Neural cell (in vitro differentiated cells): ENCODE data around the gene SLC17A1. TPM values are rescaled to one million over a fixed set of nuclear protein-coding genes. Genes with fewer than 3 reads are reported as not detected.
A peak's percentile ranks its signal among the peaks of the same experiment; 100 is the strongest.

Experiments
- H2AFZ ChIP-seq: fragments of 200-600, 300-800 bp; sonication (generic), shearing (Covaris generic); 2 replicates; pipeline ENCODE4 v1.6.0; 2014; ENCODE audit warnings: low read depth, mild to moderate bottlenecking, antibody characterized with exemption, low read length, moderate library complexity
- H3F3A ChIP-seq: fragments of 200-600 bp; shearing (Covaris generic); 2 replicates; pipeline ENCODE4 v1.6.1; 2016; ENCODE audit warnings: mild to moderate bottlenecking, moderate library complexity, mixed read lengths, antibody characterized with exemption, low read length; ENCODE audit not compliant: insufficient read depth, poor library complexity, severe bottlenecking
- H3K27ac ChIP-seq: fragments of 200-600, 300-800 bp; sonication (generic), shearing (Covaris generic); 2 replicates; pipeline ENCODE4 v1.5.1; 2014; ENCODE audit warnings: mild to moderate bottlenecking, low read length, moderate library complexity
- H3K27me3 ChIP-seq: fragments of 300-800, 200-600 bp; sonication (generic), shearing (Covaris generic); 2 replicates; pipeline ENCODE4 v1.6.0; 2014; ENCODE audit warnings: mild to moderate bottlenecking, low read depth, low read length, moderate library complexity; ENCODE audit not compliant: insufficient read depth
- H3K36me3 ChIP-seq: fragments of 300-800, 200-600 bp; sonication (generic), shearing (Covaris generic); 2 replicates; pipeline ENCODE4 v1.5.1; 2014; ENCODE audit warnings: mild to moderate bottlenecking, antibody characterized with exemption, low read length, moderate library complexity; ENCODE audit not compliant: insufficient read depth
- H3K4me2 ChIP-seq: fragments of 300-800, 200-600 bp; sonication (generic), shearing (Covaris generic); 2 replicates; pipeline ENCODE4 v1.6.0; 2014; ENCODE audit warnings: mild to moderate bottlenecking, low read length
- H3K4me3 ChIP-seq: fragments of 300-800, 200-600 bp; sonication (generic), shearing (Covaris generic); 2 replicates; pipeline ENCODE4 v1.5.1; 2014; ENCODE audit warnings: mild to moderate bottlenecking, low read length, moderate library complexity
- H3K79me2 ChIP-seq: fragments of 200-600 bp; shearing (Covaris generic); replicated peaks from 2 replicates; pipeline ENCODE4 v1.6.0; 2014; ENCODE audit warnings: mild to moderate bottlenecking, low read length, moderate library complexity; ENCODE audit not compliant: insufficient read depth
- H3K9ac ChIP-seq: fragments of 300-800, 200-600 bp; sonication (generic), shearing (Covaris generic); 2 replicates; pipeline ENCODE4 v1.6.1; 2016; ENCODE audit warnings: mild to moderate bottlenecking, low read length, mixed read lengths
- H3K9me2 ChIP-seq: fragments of 200-600 bp; shearing (Covaris generic); 2 replicates; pipeline ENCODE4 v1.6.1; 2016; ENCODE audit warnings: mild to moderate bottlenecking, low read length, mixed read lengths; ENCODE audit not compliant: insufficient read depth
- H3K9me3 ChIP-seq: fragments of 200-600, 300-800 bp; sonication (generic), shearing (Covaris generic); 2 replicates; pipeline ENCODE4 v1.6.1; 2016; ENCODE audit warnings: mild to moderate bottlenecking, mixed run types, low read length, moderate library complexity, mixed read lengths
- H4K20me1 ChIP-seq: fragments of 200-600 bp; shearing (Covaris generic); 2 replicates; pipeline ENCODE4 v1.6.1; 2016; ENCODE audit warnings: mild to moderate bottlenecking, mixed run types; ENCODE audit not compliant: insufficient read depth
- CTCF ChIP-seq: fragments of 450-650 bp; IDR thresholded peaks from 2 replicates; pipeline ENCODE4 v1.5.1; 2014; ENCODE audit warnings: antibody characterized with exemption, mild to moderate bottlenecking, moderate library complexity; ENCODE audit not compliant: poor library complexity, severe bottlenecking
- EP300 ChIP-seq: fragments of 450-650 bp; conservative IDR thresholded peaks from 2 replicates; pipeline ENCODE4 v1.6.1; 2014; ENCODE audit warnings: antibody characterized with exemption, mild to moderate bottlenecking, moderate library complexity; ENCODE audit not compliant: poor library complexity, severe bottlenecking
- EZH2 ChIP-seq: fragments of 200-600, 300-800 bp; shearing (Covaris generic), sonication (generic); IDR thresholded peaks from 2 replicates; pipeline ENCODE4 v1.6.1; 2014; ENCODE audit warnings: antibody characterized with exemption, low read length, borderline replicate concordance, mild to moderate bottlenecking; ENCODE audit not compliant: insufficient read depth, poor library complexity, severe bottlenecking
- MXI1 ChIP-seq: fragments of 450-650 bp; conservative IDR thresholded peaks from 2 replicates; pipeline ENCODE4 v1.6.1; 2014; ENCODE audit warnings: antibody characterized with exemption, mild to moderate bottlenecking; ENCODE audit not compliant: poor library complexity, severe bottlenecking
- POLR2AphosphoS5 ChIP-seq: IDR thresholded peaks from 2 replicates; pipeline ENCODE4 v1.6.1; 2012
- RAD21 ChIP-seq: fragments of 450-650 bp; conservative IDR thresholded peaks from 2 replicates; pipeline ENCODE4 v1.6.1; 2014; ENCODE audit warnings: antibody characterized with exemption, mild to moderate bottlenecking, moderate library complexity
- REST ChIP-seq: IDR thresholded peaks from 2 replicates; pipeline ENCODE4 v1.6.1; 2012; ENCODE audit warnings: borderline replicate concordance
- SMC3 ChIP-seq: fragments of 450-650 bp; conservative IDR thresholded peaks from 2 replicates; pipeline ENCODE4 v1.6.1; 2014; ENCODE audit warnings: antibody characterized with exemption, mild to moderate bottlenecking, moderate library complexity; ENCODE audit not compliant: poor library complexity
- TAF1 ChIP-seq: IDR thresholded peaks from 2 replicates; pipeline ENCODE4 v1.6.1; 2012; ENCODE audit warnings: low read depth
- polyA plus RNA-seq: library from polyadenylated mRNA; depleted of rRNA; stranded (reverse); fragments of >200 nt; gene quantifications from 2 replicates; pipeline ENCODE4 v1.2.3, GENCODE V29; 2014

SLC17A1 gene
- polyA plus RNA-seq, 1 donor from 2014 or later: not detected

- TF ChIP-seq SMC3: no peak
- no peak for TF ChIP-seq POLR2AphosphoS5
- no peak for TF ChIP-seq TAF1
- TF ChIP-seq MXI1: no peak
- TF ChIP-seq REST: no peak
- no peak for TF ChIP-seq EP300
- TF ChIP-seq EZH2: no peak
- no peak for TF ChIP-seq CTCF
- TF ChIP-seq RAD21: no peak
- Histone ChIP-seq H3K9ac (no peak overlapping the region), H3F3A (no peaks in the 10 kb centered on the region), H3K27ac (no peak overlapping the region), H2AFZ (no peak overlapping the region), H4K20me1 (no peaks in the 10 kb centered on the region), H3K4me3 (no peak overlapping the region), H3K27me3 (no peaks in the 10 kb centered on the region), H3K36me3 (no peaks in the 10 kb centered on the region), H3K79me2 (no peaks in the 10 kb centered on the region), H3K9me3 (no peaks in the 10 kb centered on the region), H3K9me2 (no peaks in the 10 kb centered on the region), H3K4me2 (no peak overlapping the region)
Observed at GRCh38 chr6:25878721-25879322, 47.0 kb upstream of the SLC17A1 start.

DNA sequence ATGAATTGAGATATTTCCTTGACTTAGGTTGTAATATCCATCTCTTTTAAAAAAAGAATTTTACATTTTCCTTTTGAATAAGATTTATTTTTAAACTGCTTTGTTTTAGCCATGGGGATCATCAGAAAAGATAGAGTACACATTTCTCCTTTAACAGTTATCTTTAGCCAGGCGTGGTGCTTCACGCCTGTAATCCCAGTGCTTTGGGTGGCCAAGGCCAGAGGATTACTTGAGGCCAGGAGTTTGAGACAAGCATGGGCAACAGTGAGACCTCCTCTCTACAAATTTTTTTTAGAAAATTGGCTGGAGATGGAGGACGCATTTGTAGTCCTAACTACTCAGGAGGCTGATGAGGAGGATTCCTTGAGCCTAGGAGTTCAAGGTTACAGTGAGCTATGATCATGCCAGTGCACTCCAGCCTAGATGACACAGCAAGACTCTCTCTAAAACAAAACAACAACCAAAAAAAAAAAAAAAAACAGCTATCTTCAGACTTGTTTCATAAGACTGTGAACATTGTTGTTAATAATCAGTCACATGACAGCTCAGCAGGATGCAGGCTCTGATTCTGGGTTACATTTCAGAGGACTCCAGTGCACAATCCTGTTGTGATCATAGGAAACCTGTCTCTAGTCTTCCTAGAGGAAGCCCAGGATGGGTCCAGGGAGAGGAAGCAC, 44.2 kb upstream of the SLC17A1 start:
- no peak overlapping the region for H3K27ac ChIP-seq
- H3F3A ChIP-seq: no peaks in the 10 kb centered on the region
- no peaks in the 10 kb centered on the region for H3K79me2 ChIP-seq
- H3K36me3 ChIP-seq: no peaks in the 10 kb centered on the region
- H4K20me1 ChIP-seq: no peaks in the 10 kb centered on the region
- TF ChIP-seq RAD21 (no peak), POLR2AphosphoS5 (peak; percentile 12), TAF1 (no peak)
- H3K9me3 ChIP-seq: no peaks in the 10 kb centered on the region
- H3K9ac ChIP-seq: no peak overlapping the region
- no peaks in the 10 kb centered on the region for H3K27me3 ChIP-seq
- no peak overlapping the region for H3K4me2 ChIP-seq
- H3K9me2 ChIP-seq: no peaks in the 10 kb centered on the region
- no peak overlapping the region for H2AFZ ChIP-seq
- no peak overlapping the region for H3K4me3 ChIP-seq
